Mesothelial cell of epicardium (in vitro differentiated cells): Measurements from ENCODE around the gene SLC25A48. TPM values are rescaled to one million over a fixed set of nuclear protein-coding genes. Genes with fewer than 3 reads are reported as not detected.

Experiments
- DNase-seq, 2 experiments: peaks; one replicate each; pipeline ENCODE4 v3.0.0; 2021; ENCODE audit warnings: low spot score in 2 of 2; ENCODE audit not compliant: unreplicated experiment in 2 of 2
- H3K27ac Mint-ChIP-seq: 2 replicates; pipeline ENCODE4 v1.8.0; 2021; ENCODE audit warnings: mixed read lengths
- H3K27me3 Mint-ChIP-seq: 2 replicates; pipeline ENCODE4 v1.8.0; 2021; ENCODE audit warnings: low read depth, mixed read lengths
- H3K36me3 Mint-ChIP-seq: 2 replicates; pipeline ENCODE4 v1.8.0; 2021; ENCODE audit warnings: mixed read lengths
- H3K4me1 Mint-ChIP-seq: 2 replicates; pipeline ENCODE4 v1.8.0; 2021; ENCODE audit warnings: mixed read lengths
- H3K4me3 Mint-ChIP-seq: 2 replicates; pipeline ENCODE4 v1.8.0; 2021; ENCODE audit warnings: mild to moderate bottlenecking, moderate library complexity, mixed read lengths
- H3K9me3 Mint-ChIP-seq: 2 replicates; pipeline ENCODE4 v1.8.0; 2021; ENCODE audit warnings: mixed read lengths
- total RNA-seq: library from RNA; stranded (reverse); gene quantifications from 3 replicates; pipeline ENCODE4 v1.2.1, GENCODE V29; 2021
- TF ChIP-seq, protein P1 (sequence below): fragments of 200-600 bp; sonication (generic); IDR thresholded peaks from one replicate; pipeline ENCODE4 v1.5.0; 2021; ENCODE audit warnings: antibody characterized with exemption; ENCODE audit not compliant: unreplicated experiment

SLC25A48 gene
- total RNA-seq, 1 donor from 2014 or later, result 1.5 TPM

DNA sequence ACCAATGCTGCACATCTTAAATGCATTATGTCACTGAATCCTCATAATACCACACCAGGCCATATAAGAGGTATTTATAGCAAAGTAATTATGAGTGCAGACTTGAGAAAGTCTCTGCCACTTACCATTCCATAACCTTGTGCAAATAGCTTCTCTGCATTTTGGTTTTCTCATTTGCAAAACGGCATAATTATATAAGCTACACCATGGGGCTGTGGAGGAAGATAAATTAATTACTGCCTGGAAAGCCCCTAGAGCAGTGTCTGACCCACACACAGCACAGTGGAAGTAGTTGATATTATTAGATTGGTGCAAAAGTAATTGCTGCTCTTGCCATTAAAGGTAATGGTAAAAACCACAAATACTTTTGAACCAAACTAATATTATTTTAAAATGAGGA is 70.7 kb downstream of the SLC25A48 start:
- no peak overlapping the region for H3K27ac Mint-ChIP-seq
- DNase-seq, result no peak
- H3K4me3 Mint-ChIP-seq, result no peak overlapping the region
- H3K27me3 Mint-ChIP-seq, result peaks cover 64% of the 10 kb centered on the region
- H3K9me3 Mint-ChIP-seq, result no peaks in the 10 kb centered on the region
- TF ChIP-seq, protein P1, sequence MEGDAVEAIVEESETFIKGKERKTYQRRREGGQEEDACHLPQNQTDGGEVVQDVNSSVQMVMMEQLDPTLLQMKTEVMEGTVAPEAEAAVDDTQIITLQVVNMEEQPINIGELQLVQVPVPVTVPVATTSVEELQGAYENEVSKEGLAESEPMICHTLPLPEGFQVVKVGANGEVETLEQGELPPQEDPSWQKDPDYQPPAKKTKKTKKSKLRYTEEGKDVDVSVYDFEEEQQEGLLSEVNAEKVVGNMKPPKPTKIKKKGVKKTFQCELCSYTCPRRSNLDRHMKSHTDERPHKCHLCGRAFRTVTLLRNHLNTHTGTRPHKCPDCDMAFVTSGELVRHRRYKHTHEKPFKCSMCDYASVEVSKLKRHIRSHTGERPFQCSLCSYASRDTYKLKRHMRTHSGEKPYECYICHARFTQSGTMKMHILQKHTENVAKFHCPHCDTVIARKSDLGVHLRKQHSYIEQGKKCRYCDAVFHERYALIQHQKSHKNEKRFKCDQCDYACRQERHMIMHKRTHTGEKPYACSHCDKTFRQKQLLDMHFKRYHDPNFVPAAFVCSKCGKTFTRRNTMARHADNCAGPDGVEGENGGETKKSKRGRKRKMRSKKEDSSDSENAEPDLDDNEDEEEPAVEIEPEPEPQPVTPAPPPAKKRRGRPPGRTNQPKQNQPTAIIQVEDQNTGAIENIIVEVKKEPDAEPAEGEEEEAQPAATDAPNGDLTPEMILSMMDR, result no peak
- H3K4me1 Mint-ChIP-seq, result peaks cover 12% of the 10 kb centered on the region
- no peaks in the 10 kb centered on the region for H3K36me3 Mint-ChIP-seq

DNA sequence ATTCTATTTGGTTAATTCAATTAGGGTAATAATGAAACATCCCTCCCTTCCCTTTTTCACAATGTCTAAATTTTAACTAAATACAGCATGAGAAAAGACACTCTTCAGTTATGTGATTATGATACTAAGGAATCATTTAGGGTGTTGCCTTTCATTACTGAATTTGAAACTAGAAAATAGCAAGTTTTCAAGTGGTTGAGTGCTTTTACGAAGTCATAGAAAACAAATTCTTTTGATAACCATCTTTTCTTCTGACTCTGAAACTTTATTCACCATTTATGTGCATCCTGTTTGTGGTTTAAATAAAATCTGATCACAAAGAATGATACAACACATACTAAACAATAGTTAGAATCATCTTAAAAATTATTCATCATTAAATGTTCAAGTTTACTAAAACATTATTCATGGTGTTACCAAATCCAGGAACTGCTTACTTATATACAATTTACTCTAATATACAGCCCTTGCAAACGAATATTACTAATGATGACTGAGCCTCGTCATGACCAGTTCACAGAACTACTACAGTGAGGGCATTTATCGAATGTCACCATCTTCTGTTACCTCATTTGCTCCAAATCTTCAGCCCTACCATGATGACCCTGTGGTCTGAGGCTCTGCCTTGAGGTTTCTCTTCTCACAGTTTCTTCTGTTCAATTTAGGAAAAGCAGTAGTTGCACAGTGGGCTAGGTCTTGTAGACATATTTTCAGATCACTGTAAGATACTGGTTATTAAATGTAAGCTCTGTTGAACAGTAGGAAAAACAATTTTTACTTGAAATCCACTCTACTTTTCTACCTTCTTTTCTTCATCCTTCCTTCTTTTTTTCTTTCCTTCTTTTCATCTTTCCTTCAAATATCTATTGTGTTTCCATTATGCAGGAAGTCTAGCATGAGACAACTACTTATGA is 79.5 kb downstream of the SLC25A48 start:
- Mint-ChIP-seq H3K27ac (no peak overlapping the region), H3K4me3 (no peak overlapping the region), H3K36me3 (no peaks in the 10 kb centered on the region), H3K4me1 (peaks cover 2% of the 10 kb centered on the region), H3K27me3 (peaks cover 91% of the 10 kb centered on the region), H3K9me3 (no peaks in the 10 kb centered on the region)
- TF ChIP-seq, protein P1, result no peak
- DNase-seq, result no peak

- Mint-ChIP-seq H3K36me3 (no peaks in the 10 kb centered on the region), H3K27ac (no peak overlapping the region), H3K4me1 (peaks cover 2% of the 10 kb centered on the region), H3K27me3 (peaks cover 85% of the 10 kb centered on the region), H3K9me3 (no peaks in the 10 kb centered on the region), H3K4me3 (no peak overlapping the region)
- DNase-seq, result no peak
- TF ChIP-seq, protein P1, result no peak
Observed at GRCh38 chr5:135915466-135916001, 81.1 kb downstream of the SLC25A48 start.

DNA sequence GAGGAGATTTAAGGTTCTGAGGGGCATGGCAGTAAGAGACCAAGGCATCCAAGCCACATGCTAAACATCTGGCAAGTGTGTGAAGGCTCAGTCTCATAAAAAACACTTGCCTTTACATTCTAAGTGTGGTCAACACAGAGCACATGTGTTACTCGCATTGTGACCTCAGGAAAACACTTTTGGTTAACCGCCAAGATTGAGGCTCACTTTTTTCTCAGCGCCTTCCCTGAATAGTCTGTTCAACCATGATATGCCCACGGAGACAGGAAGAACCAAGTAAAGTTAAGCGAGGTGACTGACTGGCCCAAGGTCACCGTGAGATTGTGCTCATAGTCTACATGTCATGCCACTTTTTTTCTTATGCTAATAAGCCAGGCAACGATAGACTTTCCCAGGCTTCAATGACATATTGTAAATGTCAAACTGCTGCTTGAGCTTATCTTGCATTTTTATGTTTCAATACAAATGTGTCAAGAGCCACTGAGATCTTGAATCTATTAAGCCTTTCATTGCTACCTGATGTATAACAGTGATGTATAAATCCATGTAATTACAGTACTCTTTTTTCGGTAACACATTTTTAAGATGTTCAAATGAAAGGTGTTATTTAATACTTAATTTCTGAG is 82.3 kb downstream of the SLC25A48 start:
- Mint-ChIP-seq H3K36me3 (no peaks in the 10 kb centered on the region), H3K4me3 (no peak overlapping the region), H3K27me3 (peaks cover 73% of the 10 kb centered on the region), H3K4me1 (peaks cover 2% of the 10 kb centered on the region), H3K9me3 (no peaks in the 10 kb centered on the region), H3K27ac (no peak overlapping the region)
- DNase-seq, result no peak
- TF ChIP-seq, protein P1, result no peak

- Mint-ChIP-seq H3K4me1 (peaks cover 2% of the 10 kb centered on the region), H3K36me3 (no peaks in the 10 kb centered on the region), H3K27me3 (peaks cover 73% of the 10 kb centered on the region), H3K27ac (no peak overlapping the region), H3K4me3 (no peak overlapping the region), H3K9me3 (no peaks in the 10 kb centered on the region)
- TF ChIP-seq, protein P1, result no peak
- no peak for DNase-seq
Observed at GRCh38 chr5:135920199-135920598, 85.7 kb downstream of the SLC25A48 start.
